ENCODE measurements around the gene PPP1R9A.

PPP1R9A gene

DNA sequence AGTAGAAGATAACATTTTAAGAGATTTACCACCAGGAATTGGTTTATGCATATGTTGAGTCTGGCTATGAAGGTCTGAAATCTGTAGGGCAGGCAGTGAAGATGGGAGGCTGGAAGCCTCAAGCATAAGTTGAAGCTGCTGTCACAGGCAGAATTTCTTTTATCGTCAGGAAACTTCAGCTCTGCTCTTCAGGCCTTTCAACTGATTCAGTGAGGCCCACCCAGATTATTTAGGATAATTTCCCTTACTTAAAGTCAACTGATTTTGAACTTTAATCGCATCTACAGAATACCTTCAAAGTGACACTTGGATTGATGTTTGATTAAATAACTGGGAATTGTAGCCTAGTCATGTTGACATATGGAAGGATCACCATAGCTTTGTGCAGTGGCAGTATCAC is 190.5 kb downstream of the PPP1R9A start:
- no peak for DNase-seq (ENCODE audit: low spot score)

DNA sequence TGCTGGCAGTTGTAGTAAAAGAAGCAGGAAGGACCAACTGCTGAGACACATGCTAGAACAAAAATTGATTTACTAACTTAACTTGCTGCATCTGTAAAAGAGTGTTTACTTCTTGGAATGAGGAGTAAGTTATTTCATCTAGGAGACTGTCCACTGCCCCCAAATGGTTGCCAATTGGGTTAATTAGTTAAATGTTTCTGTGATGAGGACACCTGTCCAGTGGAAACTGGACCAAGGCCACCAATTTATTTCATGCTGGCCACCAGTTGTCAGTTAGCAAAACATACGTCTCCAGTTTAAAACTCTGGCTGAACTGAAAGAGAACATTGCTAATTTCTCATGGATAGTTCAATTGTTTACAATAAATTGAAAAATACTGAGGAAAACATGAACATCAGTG is 191.7 kb downstream of the PPP1R9A start:
- no peak for DNase-seq (ENCODE audit: low spot score)

DNA sequence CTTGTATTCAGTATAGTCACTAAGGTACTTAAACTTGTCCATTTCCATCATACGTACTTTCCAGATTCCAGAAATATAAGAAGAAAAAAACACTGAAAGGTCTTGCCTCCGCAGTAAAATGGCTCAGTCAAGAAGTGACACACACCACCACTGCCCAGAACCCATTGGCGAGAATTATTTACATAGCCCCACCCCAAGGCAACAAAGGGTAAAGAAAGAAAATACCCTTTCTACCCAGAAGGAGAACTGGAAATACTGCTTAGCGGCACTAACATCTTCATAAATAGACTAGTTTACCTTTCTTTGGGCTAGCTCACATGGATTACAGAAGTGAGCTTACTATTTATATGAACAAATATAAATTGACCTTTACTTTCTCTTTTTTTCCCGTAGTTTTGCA is 194.0 kb downstream of the PPP1R9A start:
- DNase-seq (ENCODE audit: low spot score) = no peak

DNA sequence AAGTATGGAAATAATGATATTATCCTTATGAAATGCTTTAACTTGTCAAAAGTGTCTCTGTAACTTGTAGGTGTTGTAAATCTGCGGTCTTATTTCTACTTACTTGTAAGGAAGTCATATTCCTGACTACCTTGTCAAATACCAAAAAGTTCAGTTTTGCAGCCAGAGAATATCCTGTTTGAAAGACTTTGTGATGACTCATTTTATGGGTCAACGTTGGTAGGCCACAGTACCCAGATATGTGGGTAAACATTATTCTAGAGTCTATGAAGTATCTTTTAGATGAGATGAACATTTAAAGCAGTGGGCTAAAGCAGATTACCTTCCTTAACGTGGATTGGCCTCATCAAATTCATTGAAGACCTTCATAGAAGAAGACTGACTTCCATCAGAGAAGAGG is 195.3 kb downstream of the PPP1R9A start:
- DNase-seq (ENCODE audit: low spot score) = no peak

DNA sequence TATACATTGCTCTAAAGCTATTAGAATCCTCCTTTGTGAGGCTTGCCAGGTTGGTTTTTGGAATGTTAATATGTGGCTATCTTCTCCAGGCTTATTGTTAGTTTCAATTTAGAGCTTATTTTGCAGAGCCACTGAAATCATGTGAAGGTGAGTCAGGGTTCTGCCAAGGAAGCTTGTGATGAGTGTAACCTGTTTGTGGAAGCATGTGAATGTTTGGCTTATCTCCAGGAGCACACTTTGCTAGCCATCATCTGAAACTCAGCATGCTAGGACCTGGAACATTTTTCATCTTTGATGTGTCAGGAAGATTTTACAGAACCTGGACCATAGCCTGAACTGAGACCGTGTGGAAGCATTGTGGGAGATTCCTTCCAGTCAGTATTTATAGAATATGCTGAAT is 197.3 kb downstream of the PPP1R9A start:
- DNase-seq (ENCODE audit: low spot score) = no peak

DNA sequence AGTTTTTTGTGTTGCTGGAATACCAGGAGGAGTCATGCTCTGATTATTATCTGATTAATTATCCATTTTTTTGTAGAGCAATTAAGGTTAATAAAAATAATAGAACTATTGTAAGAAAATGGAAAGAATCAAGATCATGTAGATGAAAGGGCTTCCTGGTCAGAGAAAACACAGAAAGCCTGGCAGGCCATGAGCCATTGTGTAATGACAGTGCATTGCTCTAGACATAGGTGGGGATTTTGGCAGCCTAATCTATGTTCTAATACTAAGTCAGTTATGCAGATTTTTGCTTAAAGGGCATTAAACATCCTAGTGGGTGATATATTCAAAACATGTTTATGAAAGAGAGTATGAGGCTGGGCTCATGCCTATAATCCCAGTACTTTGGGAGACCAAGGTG is 198.2 kb downstream of the PPP1R9A start:
- DNase-seq (ENCODE audit: low spot score) = no peak

DNA sequence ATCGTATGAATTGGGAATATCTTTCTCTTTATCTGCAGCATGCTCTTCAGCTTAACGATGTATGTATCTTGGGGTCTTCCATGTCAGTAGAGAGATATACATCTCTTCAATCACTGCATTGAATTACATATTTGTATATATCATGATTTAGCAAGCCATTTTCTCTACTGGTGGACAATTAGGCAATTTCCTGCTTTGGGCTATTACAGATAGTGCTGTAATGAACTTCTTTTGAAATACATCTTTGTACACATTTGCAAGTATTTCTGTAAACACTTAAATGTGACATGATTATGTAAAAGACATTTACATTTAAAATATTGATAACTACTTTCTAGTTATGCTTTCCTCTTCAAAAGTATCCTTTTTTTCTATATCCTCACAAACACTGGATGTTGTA is 199.0 kb downstream of the PPP1R9A start:
- no peak for DNase-seq (ENCODE audit: low spot score)

DNA sequence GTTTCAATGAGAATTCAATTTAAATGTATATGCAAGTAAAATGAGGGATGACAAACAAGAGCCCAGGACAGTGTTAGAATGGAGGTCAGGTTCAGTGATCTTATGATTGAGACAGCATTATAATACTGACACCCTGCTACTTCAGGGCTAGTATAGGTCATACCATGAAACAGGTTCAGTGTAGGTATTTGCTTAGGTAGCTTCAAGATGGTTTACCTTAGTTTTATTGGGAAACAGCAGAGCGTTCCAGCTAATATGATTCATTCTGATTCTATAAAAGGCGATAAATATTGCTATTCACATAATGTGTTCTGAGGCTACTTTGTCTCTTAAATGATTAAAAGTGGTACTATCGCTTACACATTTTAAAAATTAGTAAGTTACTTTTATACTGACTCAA is 203.3 kb downstream of the PPP1R9A start:
- no peak for DNase-seq (ENCODE audit: low spot score)

DNA sequence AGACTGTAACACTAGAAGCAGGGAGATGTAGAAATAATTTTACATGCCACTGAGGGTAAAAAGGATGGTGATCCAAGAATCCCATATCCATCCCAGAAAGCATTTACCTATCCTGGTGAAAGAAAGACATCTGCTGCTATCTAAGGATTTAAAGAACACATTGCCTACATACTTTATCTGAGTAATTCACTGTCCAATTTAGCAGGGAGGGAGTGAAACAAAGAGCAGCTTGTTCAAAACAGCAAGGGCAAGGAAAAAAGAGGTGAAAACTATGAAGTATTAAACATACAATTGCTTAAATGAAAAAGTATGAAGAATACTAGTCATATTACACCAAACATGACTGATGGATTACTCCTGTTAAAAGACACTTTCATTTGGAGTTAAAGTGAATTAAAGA is 206.2 kb downstream of the PPP1R9A start:
- DNase-seq (ENCODE audit: low spot score) = no peak

DNA sequence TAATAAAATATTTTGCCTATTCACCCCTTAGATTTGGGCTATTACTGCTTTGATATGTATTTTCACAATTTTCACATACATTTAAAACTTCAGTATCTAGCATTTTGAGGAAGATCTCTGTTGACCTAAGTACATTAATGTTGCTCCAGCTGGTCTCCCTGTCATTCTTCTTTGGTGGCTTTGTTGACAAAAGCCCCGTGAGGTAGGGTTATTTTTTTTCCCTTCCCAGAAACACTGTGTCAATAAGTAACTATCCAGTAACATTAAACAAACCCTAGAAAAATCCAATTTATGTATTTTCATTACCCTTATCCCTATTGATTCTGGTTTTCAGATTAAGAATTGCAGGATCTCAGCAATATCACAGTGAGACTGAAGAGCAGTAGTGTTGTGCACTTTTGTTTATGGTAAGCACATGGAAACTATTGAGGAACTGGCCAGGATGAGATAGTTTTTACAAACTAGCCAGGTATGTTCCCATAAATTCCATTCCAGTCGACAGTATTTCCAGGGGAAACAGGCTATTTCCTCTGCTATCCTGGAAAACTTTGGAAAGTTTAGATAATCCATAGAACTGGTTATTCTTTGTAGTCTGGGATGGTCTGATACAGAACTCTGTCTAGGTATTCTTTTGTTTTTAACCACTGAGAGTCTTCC is 218.8 kb downstream of the PPP1R9A start:
- no peak for DNase-seq (ENCODE audit: low spot score)

DNA sequence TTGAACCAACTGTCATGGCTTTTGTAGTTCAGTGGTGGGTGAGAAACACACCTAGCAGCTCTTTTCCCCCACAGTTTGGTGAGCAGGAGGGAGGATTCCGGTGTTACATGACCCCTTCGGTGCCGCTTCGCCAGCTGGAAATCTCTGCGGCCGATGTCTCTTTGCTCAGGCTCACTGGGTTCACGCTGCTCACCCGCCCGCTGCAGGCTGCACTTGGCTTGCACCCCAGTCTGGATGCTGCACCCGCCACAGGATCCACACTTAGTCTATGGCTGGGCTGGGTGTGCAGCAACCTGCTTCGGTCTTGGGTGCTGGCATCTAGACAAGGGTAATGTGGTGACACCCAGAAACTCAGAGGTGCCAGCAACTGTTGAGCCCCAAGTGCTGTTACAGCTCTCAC is 225.1 kb downstream of the PPP1R9A start:
- no peak for DNase-seq (ENCODE audit: low spot score)

DNA sequence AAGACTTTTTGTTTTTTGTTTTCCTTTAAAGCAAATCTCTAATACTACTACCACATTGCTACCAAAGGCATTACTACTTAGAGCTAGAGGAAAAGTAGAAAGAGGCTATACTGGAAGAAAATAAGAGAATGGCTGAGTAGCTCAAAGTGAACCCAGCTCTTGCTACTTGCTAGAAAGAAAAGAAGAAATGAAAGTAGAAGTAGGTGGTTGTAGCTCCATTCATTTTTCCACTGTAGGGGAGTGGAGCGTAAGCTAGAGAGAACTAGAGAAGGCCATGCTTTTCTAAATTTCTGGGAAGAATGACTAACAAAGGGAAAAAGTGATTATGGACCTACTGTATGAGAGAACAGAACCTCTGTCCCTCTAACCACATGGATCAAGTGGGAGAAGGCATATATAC is 232.5 kb downstream of the PPP1R9A start:
- DNase-seq (ENCODE audit: low spot score) = no peak

DNA sequence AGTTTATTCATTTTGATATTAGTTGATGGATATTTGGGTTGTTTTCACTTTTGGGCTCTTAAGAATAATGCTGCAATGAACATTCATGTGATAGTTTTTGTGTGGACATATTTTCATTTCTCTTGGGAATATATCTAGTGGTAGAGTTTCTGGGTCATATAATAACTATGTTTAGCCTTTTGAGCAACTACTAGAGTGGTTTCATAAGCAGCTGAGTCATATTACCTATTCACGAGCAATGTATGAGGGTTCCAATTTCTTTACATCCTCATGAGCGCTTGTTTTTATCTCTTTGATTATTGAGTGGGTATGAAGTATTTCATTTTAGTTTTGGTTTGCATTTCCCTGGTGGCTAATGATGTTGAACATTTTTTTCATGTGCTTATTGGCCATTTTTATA is 234.4 kb downstream of the PPP1R9A start:
- DNase-seq (ENCODE audit: low spot score) = no peak

DNA sequence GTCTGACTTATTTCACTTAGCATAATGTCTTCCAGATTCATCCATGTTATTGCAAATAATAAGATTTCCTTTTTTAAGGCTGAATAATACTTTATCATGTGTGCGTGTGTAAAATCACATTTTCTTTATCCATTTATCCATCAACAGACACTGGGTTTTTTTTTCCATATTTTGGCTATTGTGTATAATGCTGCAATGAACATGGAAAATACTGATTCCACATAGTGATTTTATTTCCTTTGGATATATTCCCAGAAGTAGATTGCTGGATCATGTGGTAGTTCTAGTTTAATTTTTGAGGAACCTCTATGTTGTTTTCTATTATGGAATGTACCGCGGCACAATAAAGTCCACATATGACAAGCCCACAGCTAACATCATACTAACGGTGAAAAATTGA is 236.9 kb downstream of the PPP1R9A start:
- no peak for DNase-seq (ENCODE audit: low spot score)

DNA sequence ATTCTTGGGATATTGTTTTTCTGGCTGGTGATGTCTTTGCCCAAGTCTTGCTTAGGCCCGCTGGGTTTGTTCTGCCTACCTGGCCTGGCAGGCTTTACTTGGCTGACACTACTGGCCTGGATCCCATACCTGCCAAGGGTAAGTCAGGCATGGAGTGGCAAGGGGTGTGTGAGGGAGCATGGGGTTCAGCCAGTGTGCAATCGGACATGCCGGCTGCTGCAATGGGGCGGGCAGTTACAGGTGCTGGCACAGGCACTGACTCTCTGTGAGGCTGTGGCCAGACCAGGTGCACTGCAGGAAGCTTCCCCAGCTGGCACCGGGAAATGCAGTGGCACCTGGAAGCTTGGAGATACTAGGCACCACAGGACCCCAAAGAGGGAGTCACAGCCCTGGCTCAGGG is 248.6 kb downstream of the PPP1R9A start:
- DNase-seq (ENCODE audit: low spot score) = no peak

DNA sequence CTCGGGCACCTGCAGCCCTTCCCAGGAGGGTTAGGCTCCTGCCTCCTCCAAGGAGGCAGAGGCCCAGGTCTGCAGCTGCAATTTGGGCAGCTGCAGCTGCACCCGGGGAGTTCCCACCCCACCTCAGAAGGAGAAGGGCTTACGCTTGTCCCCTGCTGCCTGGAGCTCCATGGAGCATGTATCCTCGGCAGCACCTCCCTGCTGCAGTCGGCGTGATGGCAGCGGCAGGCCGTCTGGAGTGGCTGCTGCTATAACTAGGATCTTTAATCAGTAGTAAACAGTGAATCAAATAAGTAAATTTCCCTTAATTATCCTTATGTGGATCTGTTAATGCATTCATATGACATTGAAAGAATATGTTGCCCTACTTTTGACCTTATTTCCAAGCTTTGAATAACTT is 250.0 kb downstream of the PPP1R9A start:
- no peak for DNase-seq (ENCODE audit: low spot score)

DNA sequence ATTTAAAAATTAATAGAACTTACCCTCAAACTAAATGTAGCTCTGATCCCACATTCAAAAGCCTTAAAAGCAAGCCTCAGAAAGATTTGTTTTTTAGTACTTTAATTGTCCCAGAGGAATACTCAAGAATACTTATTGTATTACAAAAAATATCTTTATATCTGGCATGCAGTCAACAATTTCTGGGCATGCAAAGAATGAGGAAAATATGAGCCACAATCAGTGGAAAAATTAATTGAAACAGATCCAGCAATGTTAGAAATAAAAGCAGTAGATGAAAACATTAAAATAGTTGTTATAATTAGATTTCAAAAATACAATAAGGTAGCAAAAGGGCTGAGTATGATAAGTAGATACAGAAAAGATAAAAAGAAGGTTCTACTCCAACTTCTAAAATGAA is 262.3 kb downstream of the PPP1R9A start:
- DNase-seq (ENCODE audit: low spot score) = no peak

DNA sequence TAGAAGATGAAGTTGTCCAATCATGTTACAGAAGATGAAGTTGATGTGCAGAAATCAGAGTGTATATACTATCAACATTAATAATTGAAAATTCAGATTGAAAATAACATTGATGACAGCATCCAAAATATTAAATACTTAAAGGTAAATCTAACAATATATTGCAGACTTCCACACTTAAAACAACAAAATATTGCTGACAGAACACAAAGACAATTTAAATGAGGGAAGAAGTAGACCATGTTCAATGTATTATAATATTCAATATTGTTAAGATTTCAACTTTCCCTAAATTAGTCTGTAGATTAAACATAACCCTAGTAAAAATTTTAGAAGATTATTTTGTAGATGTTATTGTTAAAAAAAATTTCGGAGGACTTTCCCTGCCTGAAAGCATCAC is 265.0 kb downstream of the PPP1R9A start:
- no peak for DNase-seq (ENCODE audit: low spot score)

DNA sequence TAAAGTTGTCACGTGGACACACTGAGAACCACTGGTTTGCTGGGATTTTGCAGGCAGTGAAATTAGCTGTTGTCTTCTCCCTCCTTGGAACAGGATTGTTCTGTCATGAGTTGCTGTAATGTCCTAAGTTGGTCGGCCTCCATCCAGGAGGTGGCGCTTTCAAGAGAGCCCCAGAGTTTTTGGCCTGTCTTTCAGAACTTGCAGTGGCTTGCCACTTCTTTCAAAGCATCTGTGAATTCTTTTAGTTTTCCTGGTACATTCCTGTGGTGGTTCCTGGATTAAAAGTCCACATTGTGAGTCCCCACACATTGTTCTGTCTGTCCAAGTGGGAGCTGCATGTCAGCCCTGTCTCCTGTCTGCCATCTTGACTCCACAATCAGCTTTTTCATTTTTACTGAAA is 283.1 kb downstream of the PPP1R9A start:
- DNase-seq (ENCODE audit: low spot score) = no peak

DNA sequence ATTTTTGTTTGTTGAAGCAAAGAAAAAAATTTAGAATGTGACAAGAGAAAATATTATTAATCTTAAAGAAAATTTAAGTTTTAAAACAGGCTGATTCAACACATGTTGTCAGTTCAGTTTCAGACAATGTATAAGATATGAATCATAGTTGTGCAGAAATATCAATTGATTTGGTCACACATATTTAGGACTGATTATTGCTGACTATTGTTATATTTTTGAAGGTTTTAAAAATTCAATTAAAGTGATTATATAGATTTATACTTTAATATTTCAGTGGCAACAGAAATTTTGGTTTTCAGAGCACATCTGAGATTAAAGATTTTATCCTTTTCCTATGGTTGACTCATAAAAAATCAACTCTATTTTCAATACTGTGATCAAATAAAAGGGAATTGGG is 284.4 kb downstream of the PPP1R9A start:
- no peak for DNase-seq (ENCODE audit: low spot score)

DNA sequence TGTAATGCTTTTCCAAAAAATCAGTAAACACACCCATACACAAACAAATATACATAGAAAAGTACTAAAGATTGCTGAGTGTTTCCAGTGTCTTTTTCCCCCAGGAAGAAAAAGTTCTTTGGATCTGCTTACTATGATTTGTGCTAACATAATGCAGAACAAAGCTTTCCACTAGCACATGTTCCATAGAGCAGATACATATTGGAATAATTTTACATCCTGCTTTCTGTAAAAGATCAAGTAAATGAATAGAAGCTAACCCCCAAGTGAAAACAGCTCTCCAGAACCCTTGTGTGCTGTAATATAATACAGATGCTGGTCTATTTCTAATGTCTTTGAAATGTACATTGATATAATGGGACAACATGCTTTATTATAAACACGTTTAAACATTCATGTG is 291.5 kb downstream of the PPP1R9A start:
- DNase-seq (ENCODE audit: low spot score) = no peak

DNA sequence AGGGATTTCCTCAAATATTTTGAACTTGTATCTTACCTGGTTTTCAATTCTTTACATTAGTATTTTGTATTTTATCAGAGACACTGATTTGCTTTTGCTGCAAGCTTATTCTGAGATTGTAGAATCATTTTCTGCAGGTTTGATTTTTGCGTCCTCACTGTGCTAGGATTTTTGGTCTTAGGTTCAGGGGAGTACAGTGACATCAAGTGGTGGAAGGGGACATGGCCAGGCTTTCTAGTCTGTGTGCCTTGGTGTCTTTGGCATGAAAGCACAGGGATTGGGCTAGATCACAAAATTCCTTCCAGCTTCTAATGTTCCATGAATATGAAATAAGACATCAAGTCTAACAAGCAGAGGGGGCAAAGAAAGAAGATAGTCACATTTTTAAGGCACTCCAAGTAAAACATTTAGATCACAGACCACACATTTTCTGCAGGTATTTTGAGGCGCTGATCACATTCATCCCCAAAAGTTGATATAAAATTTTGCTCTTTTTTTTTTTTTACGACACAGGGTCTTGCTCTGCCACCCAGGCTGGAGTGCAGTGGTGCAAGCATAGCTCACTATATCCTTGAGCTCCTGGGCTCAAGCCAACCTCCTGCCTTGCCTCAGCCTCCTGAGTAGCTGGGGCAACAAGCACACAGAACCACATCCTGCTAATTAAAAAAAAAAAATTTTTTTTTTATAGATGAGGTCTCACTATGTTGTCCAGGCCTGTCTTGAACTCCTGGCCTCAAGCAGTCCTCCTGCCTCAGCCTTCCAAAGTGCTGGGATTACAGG is 292.6 kb downstream of the PPP1R9A start:
- DNase-seq (ENCODE audit: low spot score) = peak; percentile 22

DNA sequence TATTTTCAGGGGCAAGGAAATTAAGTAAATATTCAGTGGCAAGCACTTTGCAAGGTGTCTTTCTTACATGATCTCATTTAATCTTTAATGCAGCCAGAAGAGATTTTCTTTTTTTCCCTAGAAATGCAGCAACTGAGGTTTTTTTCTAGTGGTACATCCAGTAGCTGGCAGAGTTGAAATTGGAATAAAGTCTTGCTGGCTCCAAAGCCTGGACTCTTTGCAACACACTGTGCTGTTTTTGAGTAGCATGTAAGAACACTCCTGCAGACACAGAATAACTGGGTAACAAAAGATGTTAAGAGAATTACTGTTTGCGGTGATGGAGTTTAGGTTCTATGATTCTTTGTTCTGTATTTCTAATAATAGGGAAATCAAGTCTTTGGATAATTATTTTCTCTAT is 293.3 kb downstream of the PPP1R9A start:
- DNase-seq (ENCODE audit: low spot score) = no peak

DNA sequence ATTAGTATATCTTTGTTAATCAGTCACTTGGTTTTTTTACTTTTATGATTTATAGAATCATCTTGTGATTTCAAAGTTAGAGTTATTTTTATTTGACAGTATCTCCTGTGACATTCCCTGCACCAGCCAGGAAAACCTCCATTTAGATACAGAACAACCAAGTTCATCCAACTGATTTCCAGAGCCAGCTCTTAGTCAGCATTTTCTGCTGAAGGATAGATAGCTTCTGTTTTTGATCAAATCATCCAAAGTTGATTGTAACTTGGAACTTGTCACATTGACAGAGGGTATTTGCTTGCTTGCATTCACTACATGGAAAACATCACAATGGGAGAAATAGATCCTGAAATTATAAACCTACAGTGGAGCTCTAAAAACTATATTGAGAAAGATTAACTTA is 294.3 kb downstream of the PPP1R9A start:
- no peak for DNase-seq (ENCODE audit: low spot score)
